Neural cell (in vitro differentiated cells): ENCODE results near the gene GXYLT2. TPM values are rescaled to one million over a fixed set of nuclear protein-coding genes. Genes with fewer than 3 reads are reported as not detected.
A peak's percentile ranks its signal among the peaks of the same experiment; 100 is the strongest.

Source experiments
- H2AFZ ChIP-seq: fragments of 200-600, 300-800 bp; sonication (generic), shearing (Covaris generic); 2 replicates; pipeline ENCODE4 v1.6.0; 2014; ENCODE audit warnings: low read depth, mild to moderate bottlenecking, antibody characterized with exemption, low read length, moderate library complexity
- H3F3A ChIP-seq: fragments of 200-600 bp; shearing (Covaris generic); 2 replicates; pipeline ENCODE4 v1.6.1; 2016; ENCODE audit warnings: mild to moderate bottlenecking, moderate library complexity, mixed read lengths, antibody characterized with exemption, low read length; ENCODE audit not compliant: insufficient read depth, poor library complexity, severe bottlenecking
- H3K27ac ChIP-seq: fragments of 200-600, 300-800 bp; sonication (generic), shearing (Covaris generic); 2 replicates; pipeline ENCODE4 v1.5.1; 2014; ENCODE audit warnings: mild to moderate bottlenecking, low read length, moderate library complexity
- H3K27me3 ChIP-seq: fragments of 300-800, 200-600 bp; sonication (generic), shearing (Covaris generic); 2 replicates; pipeline ENCODE4 v1.6.0; 2014; ENCODE audit warnings: mild to moderate bottlenecking, low read depth, low read length, moderate library complexity; ENCODE audit not compliant: insufficient read depth
- H3K36me3 ChIP-seq: fragments of 300-800, 200-600 bp; sonication (generic), shearing (Covaris generic); 2 replicates; pipeline ENCODE4 v1.5.1; 2014; ENCODE audit warnings: mild to moderate bottlenecking, antibody characterized with exemption, low read length, moderate library complexity; ENCODE audit not compliant: insufficient read depth
- H3K4me2 ChIP-seq: fragments of 300-800, 200-600 bp; sonication (generic), shearing (Covaris generic); 2 replicates; pipeline ENCODE4 v1.6.0; 2014; ENCODE audit warnings: mild to moderate bottlenecking, low read length
- H3K4me3 ChIP-seq: fragments of 300-800, 200-600 bp; sonication (generic), shearing (Covaris generic); 2 replicates; pipeline ENCODE4 v1.5.1; 2014; ENCODE audit warnings: mild to moderate bottlenecking, low read length, moderate library complexity
- H3K79me2 ChIP-seq: fragments of 200-600 bp; shearing (Covaris generic); replicated peaks from 2 replicates; pipeline ENCODE4 v1.6.0; 2014; ENCODE audit warnings: mild to moderate bottlenecking, low read length, moderate library complexity; ENCODE audit not compliant: insufficient read depth
- H3K9ac ChIP-seq: fragments of 300-800, 200-600 bp; sonication (generic), shearing (Covaris generic); 2 replicates; pipeline ENCODE4 v1.6.1; 2016; ENCODE audit warnings: mild to moderate bottlenecking, low read length, mixed read lengths
- H3K9me2 ChIP-seq: fragments of 200-600 bp; shearing (Covaris generic); 2 replicates; pipeline ENCODE4 v1.6.1; 2016; ENCODE audit warnings: mild to moderate bottlenecking, low read length, mixed read lengths; ENCODE audit not compliant: insufficient read depth
- H3K9me3 ChIP-seq: fragments of 200-600, 300-800 bp; sonication (generic), shearing (Covaris generic); 2 replicates; pipeline ENCODE4 v1.6.1; 2016; ENCODE audit warnings: mild to moderate bottlenecking, mixed run types, low read length, moderate library complexity, mixed read lengths
- H4K20me1 ChIP-seq: fragments of 200-600 bp; shearing (Covaris generic); 2 replicates; pipeline ENCODE4 v1.6.1; 2016; ENCODE audit warnings: mild to moderate bottlenecking, mixed run types; ENCODE audit not compliant: insufficient read depth
- EP300 ChIP-seq: fragments of 450-650 bp; conservative IDR thresholded peaks from 2 replicates; pipeline ENCODE4 v1.6.1; 2014; ENCODE audit warnings: antibody characterized with exemption, mild to moderate bottlenecking, moderate library complexity; ENCODE audit not compliant: poor library complexity, severe bottlenecking
- EZH2 ChIP-seq: fragments of 200-600, 300-800 bp; shearing (Covaris generic), sonication (generic); IDR thresholded peaks from 2 replicates; pipeline ENCODE4 v1.6.1; 2014; ENCODE audit warnings: antibody characterized with exemption, low read length, borderline replicate concordance, mild to moderate bottlenecking; ENCODE audit not compliant: insufficient read depth, poor library complexity, severe bottlenecking
- MXI1 ChIP-seq: fragments of 450-650 bp; conservative IDR thresholded peaks from 2 replicates; pipeline ENCODE4 v1.6.1; 2014; ENCODE audit warnings: antibody characterized with exemption, mild to moderate bottlenecking; ENCODE audit not compliant: poor library complexity, severe bottlenecking
- POLR2AphosphoS5 ChIP-seq: IDR thresholded peaks from 2 replicates; pipeline ENCODE4 v1.6.1; 2012
- RAD21 ChIP-seq: fragments of 450-650 bp; conservative IDR thresholded peaks from 2 replicates; pipeline ENCODE4 v1.6.1; 2014; ENCODE audit warnings: antibody characterized with exemption, mild to moderate bottlenecking, moderate library complexity
- REST ChIP-seq: IDR thresholded peaks from 2 replicates; pipeline ENCODE4 v1.6.1; 2012; ENCODE audit warnings: borderline replicate concordance
- SMC3 ChIP-seq: fragments of 450-650 bp; conservative IDR thresholded peaks from 2 replicates; pipeline ENCODE4 v1.6.1; 2014; ENCODE audit warnings: antibody characterized with exemption, mild to moderate bottlenecking, moderate library complexity; ENCODE audit not compliant: poor library complexity
- TAF1 ChIP-seq: IDR thresholded peaks from 2 replicates; pipeline ENCODE4 v1.6.1; 2012; ENCODE audit warnings: low read depth
- polyA plus RNA-seq: library from polyadenylated mRNA; depleted of rRNA; stranded (reverse); fragments of >200 nt; gene quantifications from 2 replicates; pipeline ENCODE4 v1.2.3, GENCODE V29; 2014
- TF ChIP-seq, protein P1 (sequence below): fragments of 450-650 bp; IDR thresholded peaks from 2 replicates; pipeline ENCODE4 v1.5.1; 2014; ENCODE audit warnings: antibody characterized with exemption, mild to moderate bottlenecking, moderate library complexity; ENCODE audit not compliant: poor library complexity, severe bottlenecking

GXYLT2 gene
- polyA plus RNA-seq, 1 donor from 2014 or later, result 0.48 TPM

- H3F3A ChIP-seq, result no peaks in the 10 kb centered on the region
- peaks cover 7% of the 10 kb centered on the region for H3K27me3 ChIP-seq
- peak within 1 kb of the TSS; percentile 43 for H2AFZ ChIP-seq
- peak within 1 kb of the TSS; percentile 71 for H3K4me3 ChIP-seq
- H4K20me1 ChIP-seq, result no peaks in the 10 kb centered on the region
- H3K9ac ChIP-seq, result peak within 1 kb of the TSS; percentile 17
- H3K9me2 ChIP-seq, result no peaks in the 10 kb centered on the region
- TF ChIP-seq SMC3, result peak; percentile 51
- TF ChIP-seq, protein P1, sequence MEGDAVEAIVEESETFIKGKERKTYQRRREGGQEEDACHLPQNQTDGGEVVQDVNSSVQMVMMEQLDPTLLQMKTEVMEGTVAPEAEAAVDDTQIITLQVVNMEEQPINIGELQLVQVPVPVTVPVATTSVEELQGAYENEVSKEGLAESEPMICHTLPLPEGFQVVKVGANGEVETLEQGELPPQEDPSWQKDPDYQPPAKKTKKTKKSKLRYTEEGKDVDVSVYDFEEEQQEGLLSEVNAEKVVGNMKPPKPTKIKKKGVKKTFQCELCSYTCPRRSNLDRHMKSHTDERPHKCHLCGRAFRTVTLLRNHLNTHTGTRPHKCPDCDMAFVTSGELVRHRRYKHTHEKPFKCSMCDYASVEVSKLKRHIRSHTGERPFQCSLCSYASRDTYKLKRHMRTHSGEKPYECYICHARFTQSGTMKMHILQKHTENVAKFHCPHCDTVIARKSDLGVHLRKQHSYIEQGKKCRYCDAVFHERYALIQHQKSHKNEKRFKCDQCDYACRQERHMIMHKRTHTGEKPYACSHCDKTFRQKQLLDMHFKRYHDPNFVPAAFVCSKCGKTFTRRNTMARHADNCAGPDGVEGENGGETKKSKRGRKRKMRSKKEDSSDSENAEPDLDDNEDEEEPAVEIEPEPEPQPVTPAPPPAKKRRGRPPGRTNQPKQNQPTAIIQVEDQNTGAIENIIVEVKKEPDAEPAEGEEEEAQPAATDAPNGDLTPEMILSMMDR, result no peak
- no peak for TF ChIP-seq TAF1
- TF ChIP-seq REST, result no peak
- no peak for TF ChIP-seq EZH2
- peak; percentile 37 for TF ChIP-seq RAD21
- no peak for TF ChIP-seq EP300
- peak; percentile 53 for TF ChIP-seq POLR2AphosphoS5
- TF ChIP-seq MXI1, result peak; percentile 99
- no peaks in the 10 kb centered on the region for H3K79me2 ChIP-seq
- no peaks in the 10 kb centered on the region for H3K36me3 ChIP-seq
- H3K27ac ChIP-seq, result no peak within 1 kb of the TSS
- no peaks in the 10 kb centered on the region for H3K9me3 ChIP-seq
- H3K4me2 ChIP-seq, result peak within 1 kb of the TSS; percentile 74
These were observed 39.8 kb upstream of the GXYLT2 start, which contains the start of gene SHQ1 for GRCh38 chr3:72847751-72848702. Gene SHQ1, minus strand, starts transcription at chr3:72848445. Its CDS starts 105 bp downstream, at chr3:72848340.

GRCh38 chr3:72848703-72849081, 39.2 kb upstream of the GXYLT2 start:
- no peaks in the 10 kb centered on the region for H3K9me2 ChIP-seq
- H3K4me3 ChIP-seq, result peak overlapping the region; percentile 71
- H3F3A ChIP-seq, result no peaks in the 10 kb centered on the region
- TF ChIP-seq EP300 (no peak), MXI1 (peak; percentile 71)
- no peaks in the 10 kb centered on the region for H3K36me3 ChIP-seq
- no peaks in the 10 kb centered on the region for H4K20me1 ChIP-seq
- H3K9ac ChIP-seq, result no peak overlapping the region
- no peak overlapping the region for H3K27ac ChIP-seq
- H3K79me2 ChIP-seq, result no peaks in the 10 kb centered on the region
- H2AFZ ChIP-seq, result no peak overlapping the region
- no peaks in the 10 kb centered on the region for H3K9me3 ChIP-seq
- H3K27me3 ChIP-seq, result peaks cover 7% of the 10 kb centered on the region
- peak overlapping the region; percentile 13 for H3K4me2 ChIP-seq
